Measurements from ENCODE around the gene DOCK10. TPM values are rescaled to one million over a fixed set of nuclear protein-coding genes. Genes with fewer than 3 reads are reported as not detected.

Gene DOCK10
- total RNA-seq, 1 donor from 2014 or later = 172 TPM

- no peak for DNase-seq
- no peak for ATAC-seq (ENCODE audit: low read depth)
- H3K4me3 Mint-ChIP-seq = no peak overlapping the region
These were observed 15.1 kb downstream of the DOCK10 start for GRCh38 chr2:225027061-225027762.

GRCh38 chr2:225025917-225026571 is 16.2 kb downstream of the DOCK10 start:
- CTCF ChIA-PET = interaction anchor here (1.5 kb wide), 1 partner anchor 24 kb away, joined by 5 read pairs; no protein-coding TSS in a partner anchor
- POLR2A ChIA-PET = interaction anchor here (0.6 to 1.9 kb wide), 3 partner anchors 12 to 18 kb away, joined by 3 to 12 read pairs (median 5); no protein-coding TSS in a partner anchor
- TF ChIP-seq CTCF (IDR thresholded peaks at IDR 0.05) = no peak

More at GRCh38 chr2:225027061-225027762, 15.1 kb downstream of the DOCK10 start:
- peak overlapping the region; percentile 20 for H3K27ac Mint-ChIP-seq
- ChIA-PET POLR2A (interaction anchor here (1.9 kb wide), 1 partner anchor 13 kb away, joined by 12 read pairs; no protein-coding TSS in a partner anchor), CTCF (interaction anchor here (1.5 kb wide), 1 partner anchor 25 kb away, joined by 5 read pairs; no protein-coding TSS in a partner anchor)
- peaks cover 7% of the 10 kb centered on the region for H3K36me3 Mint-ChIP-seq (ENCODE audit: low read depth)
- intact Hi-C loops (cut with micrococcal nuclease) = no loop called here
- no peaks in the 10 kb centered on the region for H3K27me3 Mint-ChIP-seq
- H3K9me3 Mint-ChIP-seq = no peaks in the 10 kb centered on the region
- peaks cover 56% of the 10 kb centered on the region for H3K4me1 Mint-ChIP-seq
- no peak for TF ChIP-seq CTCF (IDR thresholded peaks at IDR 0.05)

GRCh38 chr2:225022188-225022587 is 20.1 kb downstream of the DOCK10 start:
- H3K36me3 Mint-ChIP-seq (ENCODE audit: low read depth) = peaks cover 13% of the 10 kb centered on the region
- no peak for TF ChIP-seq CTCF (IDR thresholded peaks at IDR 0.05)
- H3K9me3 Mint-ChIP-seq = no peaks in the 10 kb centered on the region
- POLR2A ChIA-PET = no interaction called here
- intact Hi-C loops (cut with micrococcal nuclease) = loop anchor here (2.0 kb wide), 1 partner anchor 13 kb away; no protein-coding TSS in a partner anchor
- no peak overlapping the region for H3K4me3 Mint-ChIP-seq
- H3K27ac Mint-ChIP-seq = no peak overlapping the region
- ATAC-seq (ENCODE audit: low read depth) (no peak), DNase-seq (no peak)
- CTCF ChIA-PET = no interaction called here
- H3K27me3 Mint-ChIP-seq = no peaks in the 10 kb centered on the region
- H3K4me1 Mint-ChIP-seq = peaks cover 25% of the 10 kb centered on the region

More at GRCh38 chr2:225025917-225026571, 16.2 kb downstream of the DOCK10 start:
- Mint-ChIP-seq H3K36me3 (ENCODE audit: low read depth) (peaks cover 11% of the 10 kb centered on the region), H3K27ac (peak overlapping the region; percentile 39), H3K27me3 (no peaks in the 10 kb centered on the region), H3K4me3 (peak overlapping the region; percentile 39), H3K9me3 (no peaks in the 10 kb centered on the region), H3K4me1 (peaks cover 46% of the 10 kb centered on the region)
- DNase-seq (no peak), ATAC-seq (ENCODE audit: low read depth) (peak; percentile 47)
- intact Hi-C loops (cut with micrococcal nuclease) = loop anchor here (1.0 kb wide), 1 partner anchor 15 kb away; no protein-coding TSS in a partner anchor

- Mint-ChIP-seq H3K27ac (no peak overlapping the region), H3K9me3 (no peaks in the 10 kb centered on the region), H3K4me1 (peaks cover 7% of the 10 kb centered on the region), H3K4me3 (no peak overlapping the region), H3K36me3 (ENCODE audit: low read depth) (peaks cover 13% of the 10 kb centered on the region), H3K27me3 (no peaks in the 10 kb centered on the region)
- ChIA-PET POLR2A (no interaction called here), CTCF (no interaction called here)
- TF ChIP-seq CTCF (IDR thresholded peaks at IDR 0.05) = no peak
- DNase-seq (no peak), ATAC-seq (ENCODE audit: low read depth) (no peak)
- intact Hi-C loops (cut with micrococcal nuclease) = no loop called here
These were observed 22.0 kb downstream of the DOCK10 start for GRCh38 chr2:225020168-225020849.
